Measurements from ENCODE around the gene CEMIP2.
"Not testable (repeated sequence)": the region's sequence is repeated elsewhere in the genome, so short reads cannot be mapped to it uniquely, and the experiment has no call there.

CEMIP2 gene

DNA sequence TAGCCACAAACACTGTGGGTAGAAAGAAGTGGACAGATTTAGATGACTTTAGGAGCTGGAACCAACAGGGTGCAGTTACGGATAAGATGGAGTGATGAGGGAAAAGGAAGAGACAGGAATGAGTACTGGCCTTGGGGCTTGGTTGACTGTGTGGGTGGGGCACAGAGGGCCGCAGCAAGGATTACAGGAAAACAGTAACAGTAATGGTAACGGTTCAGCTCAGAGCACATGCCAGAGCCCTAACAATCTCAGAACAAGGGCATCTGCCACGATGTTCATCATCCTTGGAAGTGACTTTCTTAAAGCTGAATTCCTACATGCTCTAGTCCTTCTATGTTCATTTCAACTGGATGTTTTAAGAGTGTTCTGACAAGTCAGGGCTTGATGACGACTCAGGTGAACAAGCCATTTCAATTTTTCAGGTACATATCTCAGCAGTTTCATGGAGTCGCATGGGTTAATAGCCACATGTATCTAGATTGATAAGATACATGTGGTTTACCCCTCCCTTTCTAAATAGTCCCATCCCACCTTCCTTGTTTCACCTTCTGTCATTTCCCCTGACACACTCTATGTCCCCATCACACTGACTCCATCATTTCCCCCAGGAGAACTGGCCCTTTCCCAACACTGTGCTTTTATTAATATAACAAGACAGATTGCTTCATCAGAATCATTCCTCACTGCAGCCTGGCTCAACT, 65.0 kb downstream of the CEMIP2 start:
- Histone ChIP-seq H2AFZ (no peak overlapping the region), H3K36me3 (ENCODE audit: control insufficient read depth, insufficient read depth, low read length) (no peaks in the 10 kb centered on the region), H3K9me3 (ENCODE audit: control insufficient read depth, low read length) (no peaks in the 10 kb centered on the region), H3K4me2 (ENCODE audit: low read length) (no peak overlapping the region), H3K27me3 (ENCODE audit: control insufficient read depth, insufficient read depth, low read length) (no peaks in the 10 kb centered on the region), H3K79me2 (no peaks in the 10 kb centered on the region), H3K9ac (no peak overlapping the region), H3K4me1 (peaks cover 7% of the 10 kb centered on the region), H3K4me3 (ENCODE audit: low read depth, low read length) (no peak overlapping the region), H3K27ac (peak overlapping the region; percentile 32)
- TF ChIP-seq, protein P1, sequence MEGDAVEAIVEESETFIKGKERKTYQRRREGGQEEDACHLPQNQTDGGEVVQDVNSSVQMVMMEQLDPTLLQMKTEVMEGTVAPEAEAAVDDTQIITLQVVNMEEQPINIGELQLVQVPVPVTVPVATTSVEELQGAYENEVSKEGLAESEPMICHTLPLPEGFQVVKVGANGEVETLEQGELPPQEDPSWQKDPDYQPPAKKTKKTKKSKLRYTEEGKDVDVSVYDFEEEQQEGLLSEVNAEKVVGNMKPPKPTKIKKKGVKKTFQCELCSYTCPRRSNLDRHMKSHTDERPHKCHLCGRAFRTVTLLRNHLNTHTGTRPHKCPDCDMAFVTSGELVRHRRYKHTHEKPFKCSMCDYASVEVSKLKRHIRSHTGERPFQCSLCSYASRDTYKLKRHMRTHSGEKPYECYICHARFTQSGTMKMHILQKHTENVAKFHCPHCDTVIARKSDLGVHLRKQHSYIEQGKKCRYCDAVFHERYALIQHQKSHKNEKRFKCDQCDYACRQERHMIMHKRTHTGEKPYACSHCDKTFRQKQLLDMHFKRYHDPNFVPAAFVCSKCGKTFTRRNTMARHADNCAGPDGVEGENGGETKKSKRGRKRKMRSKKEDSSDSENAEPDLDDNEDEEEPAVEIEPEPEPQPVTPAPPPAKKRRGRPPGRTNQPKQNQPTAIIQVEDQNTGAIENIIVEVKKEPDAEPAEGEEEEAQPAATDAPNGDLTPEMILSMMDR (IDR thresholded peaks at IDR 0.05), result no peak

- Histone ChIP-seq H2AFZ (no peak overlapping the region), H3K27me3 (ENCODE audit: control insufficient read depth, insufficient read depth, low read length) (no peaks in the 10 kb centered on the region), H3K4me2 (ENCODE audit: low read length) (no peak overlapping the region), H3K36me3 (ENCODE audit: control insufficient read depth, insufficient read depth, low read length) (no peaks in the 10 kb centered on the region), H3K4me1 (peaks cover 12% of the 10 kb centered on the region), H3K4me3 (ENCODE audit: low read depth, low read length) (no peak overlapping the region), H3K9me3 (ENCODE audit: control insufficient read depth, low read length) (no peaks in the 10 kb centered on the region), H3K79me2 (no peaks in the 10 kb centered on the region), H3K9ac (no peak overlapping the region), H3K27ac (peak overlapping the region; percentile 60)
- TF ChIP-seq, protein P1 (IDR thresholded peaks at IDR 0.05), result no peak
Observed at GRCh38 chr9:71697882-71698281, 70.4 kb downstream of the CEMIP2 start.

GRCh38 chr9:71694332-71694731, 74.0 kb downstream of the CEMIP2 start:
- Histone ChIP-seq H3K4me3 (ENCODE audit: low read depth, low read length) (no peak overlapping the region), H3K36me3 (ENCODE audit: control insufficient read depth, insufficient read depth, low read length) (peaks cover 6% of the 10 kb centered on the region), H3K9me3 (ENCODE audit: control insufficient read depth, low read length) (no peaks in the 10 kb centered on the region), H3K9ac (no peak overlapping the region), H3K27ac (peak overlapping the region; percentile 99), H2AFZ (no peak overlapping the region), H3K27me3 (ENCODE audit: control insufficient read depth, insufficient read depth, low read length) (no peaks in the 10 kb centered on the region), H3K4me2 (ENCODE audit: low read length) (no peak overlapping the region), H3K4me1 (peaks cover 37% of the 10 kb centered on the region), H3K79me2 (no peaks in the 10 kb centered on the region)
- TF ChIP-seq, protein P1 (IDR thresholded peaks at IDR 0.05), result no peak

GRCh38 chr9:71693607-71694006, 74.7 kb downstream of the CEMIP2 start:
- Histone ChIP-seq H3K36me3 (ENCODE audit: control insufficient read depth, insufficient read depth, low read length) (peaks cover 6% of the 10 kb centered on the region), H2AFZ (no peak overlapping the region), H3K4me3 (ENCODE audit: low read depth, low read length) (no peak overlapping the region), H3K4me1 (peaks cover 45% of the 10 kb centered on the region), H3K79me2 (no peaks in the 10 kb centered on the region), H3K27ac (peak overlapping the region; percentile 99), H3K9me3 (ENCODE audit: control insufficient read depth, low read length) (no peaks in the 10 kb centered on the region), H3K4me2 (ENCODE audit: low read length) (no peak overlapping the region), H3K9ac (no peak overlapping the region), H3K27me3 (ENCODE audit: control insufficient read depth, insufficient read depth, low read length) (no peaks in the 10 kb centered on the region)
- TF ChIP-seq, protein P1 (IDR thresholded peaks at IDR 0.05), result no peak

DNA sequence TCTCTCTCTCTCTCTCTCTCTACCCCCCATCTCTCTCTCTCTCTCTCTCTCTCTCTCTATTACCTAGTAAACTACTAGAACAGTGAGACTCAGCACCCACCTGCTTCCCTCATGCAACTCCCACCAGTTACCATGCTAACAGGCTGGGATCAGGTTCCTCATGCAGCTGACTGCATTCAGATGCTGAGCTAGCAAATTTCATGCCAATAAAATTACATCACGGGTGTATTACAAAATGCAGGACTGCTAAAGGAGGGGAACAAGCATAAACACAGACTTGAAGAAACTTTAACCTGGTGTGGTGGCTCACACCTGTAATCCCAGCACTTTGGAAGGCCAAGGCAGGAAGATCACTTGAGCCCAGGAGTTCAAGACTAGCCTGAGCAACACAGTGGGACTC, 76.0 kb downstream of the CEMIP2 start:
- TF ChIP-seq, protein P1 (IDR thresholded peaks at IDR 0.05), result no peak
- Histone ChIP-seq H3K36me3 (ENCODE audit: control insufficient read depth, insufficient read depth, low read length) (peaks cover 6% of the 10 kb centered on the region), H3K27me3 (ENCODE audit: control insufficient read depth, insufficient read depth, low read length) (no peaks in the 10 kb centered on the region), H3K27ac (peak overlapping the region; percentile 99), H3K4me3 (ENCODE audit: low read depth, low read length) (peak overlapping the region; percentile 17), H3K79me2 (no peaks in the 10 kb centered on the region), H3K4me2 (ENCODE audit: low read length) (no peak overlapping the region), H3K9ac (no peak overlapping the region), H3K4me1 (peaks cover 46% of the 10 kb centered on the region), H3K9me3 (ENCODE audit: control insufficient read depth, low read length) (no peaks in the 10 kb centered on the region), H2AFZ (no peak overlapping the region)

DNA sequence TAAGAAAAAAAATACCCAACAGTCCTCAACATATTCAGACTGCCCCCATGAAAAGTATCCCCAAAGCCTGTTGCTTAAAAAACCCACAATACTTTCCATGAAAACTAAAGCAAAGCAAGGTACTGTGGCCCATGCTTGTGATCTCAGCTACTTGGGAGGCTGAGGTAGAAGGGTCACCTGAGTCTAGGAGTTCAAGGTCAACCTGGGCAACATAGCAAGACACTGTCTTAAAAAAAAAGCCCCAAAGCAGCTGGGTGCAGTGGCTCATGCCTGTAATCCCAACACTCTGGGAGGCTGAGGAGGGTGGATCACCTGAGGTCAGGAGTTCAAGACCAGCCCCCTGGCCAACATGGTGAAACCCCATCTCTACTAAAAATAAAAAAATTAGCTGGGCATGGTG, 76.7 kb downstream of the CEMIP2 start:
- not testable (repeated sequence) for H3K9me3 ChIP-seq (ENCODE audit: control insufficient read depth, low read length)

More for the DNA sequence above, 76.7 kb downstream of the CEMIP2 start:
- peak overlapping the region; percentile 99 for H3K27ac ChIP-seq
- H3K79me2 ChIP-seq; H3K27me3 ChIP-seq (ENCODE audit: control insufficient read depth, insufficient read depth, low read length); H2AFZ ChIP-seq; H3K36me3 ChIP-seq (ENCODE audit: control insufficient read depth, insufficient read depth, low read length); H3K4me3 ChIP-seq (ENCODE audit: low read depth, low read length); H3K9ac ChIP-seq: not testable (repeated sequence)
- H3K4me1 ChIP-seq, result peaks cover 46% of the 10 kb centered on the region
- peak overlapping the region; percentile 4 for H3K4me2 ChIP-seq (ENCODE audit: low read length)

All from parathyroid adenoma (tissue), 2 donors.